Glutamatergic neuron (in vitro differentiated cells): ENCODE data around the gene XRN2. TPM values are rescaled to one million over a fixed set of nuclear protein-coding genes. Genes with fewer than 3 reads are reported as not detected.
"Not testable (repeated sequence)": the region's sequence is repeated elsewhere in the genome, so short reads cannot be mapped to it uniquely, and the experiment has no call there.

ENCODE experiments used
- DNase-seq: peaks from one replicate; pipeline ENCODE4 v3.0.0; 2022
- H3K27ac Mint-ChIP-seq: one replicate; pipeline ENCODE4 v1.8.0; 2020; ENCODE audit warnings: mild to moderate bottlenecking, mixed read lengths, inconsistent platforms; ENCODE audit not compliant: unreplicated experiment
- H3K27me3 Mint-ChIP-seq: one replicate; pipeline ENCODE4 v1.8.0; 2020; ENCODE audit warnings: mild to moderate bottlenecking, moderate library complexity, mixed read lengths, inconsistent platforms; ENCODE audit not compliant: unreplicated experiment
- H3K36me3 Mint-ChIP-seq: one replicate; pipeline ENCODE4 v1.8.0; 2020; ENCODE audit warnings: mild to moderate bottlenecking, mixed read lengths, inconsistent platforms; ENCODE audit not compliant: unreplicated experiment
- H3K4me1 Mint-ChIP-seq: one replicate; pipeline ENCODE4 v1.8.0; 2020; ENCODE audit warnings: mild to moderate bottlenecking, low read depth, mixed read lengths, inconsistent platforms; ENCODE audit not compliant: unreplicated experiment
- H3K4me3 Mint-ChIP-seq: one replicate; pipeline ENCODE4 v1.8.0; 2020; ENCODE audit warnings: mild to moderate bottlenecking, mixed read lengths, inconsistent platforms; ENCODE audit not compliant: unreplicated experiment
- H3K9me3 Mint-ChIP-seq: one replicate; pipeline ENCODE4 v1.8.0; 2020; ENCODE audit warnings: mild to moderate bottlenecking, moderate library complexity, mixed read lengths, inconsistent platforms; ENCODE audit not compliant: unreplicated experiment
- total RNA-seq: library from RNA; stranded (reverse); fragmentation: NEBNext Ultra II Directional; extraction: Animal tissue kit (Norgen Biotek cat#: 25700); gene quantifications from one replicate; pipeline ENCODE4 v1.2.1, GENCODE V29; 2021; ENCODE audit not compliant: unreplicated experiment
- TF ChIP-seq, protein P1 (sequence below): fragments of 200-600 bp; sonication (generic); IDR thresholded peaks from one replicate; pipeline ENCODE4 v1.5.0; 2021; ENCODE audit not compliant: partially characterized antibody, unreplicated experiment

The XRN2 gene
- total RNA-seq, 1 donor from 2014 or later: 86.2 TPM

DNA sequence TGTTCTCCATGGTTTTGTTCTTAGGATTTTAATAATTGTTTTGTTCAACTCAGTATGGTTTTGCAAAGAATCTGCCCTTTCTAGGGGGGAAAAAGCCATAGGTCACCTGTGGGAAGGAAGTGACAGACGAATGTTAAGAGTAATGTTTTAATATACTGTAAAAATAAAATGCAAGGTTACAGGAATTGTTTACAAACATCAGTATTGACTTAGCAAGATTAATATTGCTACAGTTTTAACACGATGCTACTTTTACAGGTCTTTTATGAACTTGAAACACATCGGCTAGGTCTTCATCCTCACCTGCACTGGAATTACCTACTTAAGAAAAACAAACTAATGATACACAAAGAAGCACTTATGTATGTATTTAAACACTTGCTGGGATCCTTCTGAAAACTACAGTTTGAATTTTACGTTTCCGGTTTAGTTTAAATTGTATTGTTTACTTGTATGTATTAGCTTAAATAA, 95.9 kb downstream of the XRN2 start:
- Mint-ChIP-seq H3K27ac (no peak overlapping the region), H3K36me3 (no peaks in the 10 kb centered on the region), H3K4me3 (no peak overlapping the region), H3K4me1 (no peaks in the 10 kb centered on the region), H3K27me3 (peaks cover 17% of the 10 kb centered on the region), H3K9me3 (peaks cover 7% of the 10 kb centered on the region)
- DNase-seq: no peak
- TF ChIP-seq, protein P1, sequence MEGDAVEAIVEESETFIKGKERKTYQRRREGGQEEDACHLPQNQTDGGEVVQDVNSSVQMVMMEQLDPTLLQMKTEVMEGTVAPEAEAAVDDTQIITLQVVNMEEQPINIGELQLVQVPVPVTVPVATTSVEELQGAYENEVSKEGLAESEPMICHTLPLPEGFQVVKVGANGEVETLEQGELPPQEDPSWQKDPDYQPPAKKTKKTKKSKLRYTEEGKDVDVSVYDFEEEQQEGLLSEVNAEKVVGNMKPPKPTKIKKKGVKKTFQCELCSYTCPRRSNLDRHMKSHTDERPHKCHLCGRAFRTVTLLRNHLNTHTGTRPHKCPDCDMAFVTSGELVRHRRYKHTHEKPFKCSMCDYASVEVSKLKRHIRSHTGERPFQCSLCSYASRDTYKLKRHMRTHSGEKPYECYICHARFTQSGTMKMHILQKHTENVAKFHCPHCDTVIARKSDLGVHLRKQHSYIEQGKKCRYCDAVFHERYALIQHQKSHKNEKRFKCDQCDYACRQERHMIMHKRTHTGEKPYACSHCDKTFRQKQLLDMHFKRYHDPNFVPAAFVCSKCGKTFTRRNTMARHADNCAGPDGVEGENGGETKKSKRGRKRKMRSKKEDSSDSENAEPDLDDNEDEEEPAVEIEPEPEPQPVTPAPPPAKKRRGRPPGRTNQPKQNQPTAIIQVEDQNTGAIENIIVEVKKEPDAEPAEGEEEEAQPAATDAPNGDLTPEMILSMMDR: no peak

DNA sequence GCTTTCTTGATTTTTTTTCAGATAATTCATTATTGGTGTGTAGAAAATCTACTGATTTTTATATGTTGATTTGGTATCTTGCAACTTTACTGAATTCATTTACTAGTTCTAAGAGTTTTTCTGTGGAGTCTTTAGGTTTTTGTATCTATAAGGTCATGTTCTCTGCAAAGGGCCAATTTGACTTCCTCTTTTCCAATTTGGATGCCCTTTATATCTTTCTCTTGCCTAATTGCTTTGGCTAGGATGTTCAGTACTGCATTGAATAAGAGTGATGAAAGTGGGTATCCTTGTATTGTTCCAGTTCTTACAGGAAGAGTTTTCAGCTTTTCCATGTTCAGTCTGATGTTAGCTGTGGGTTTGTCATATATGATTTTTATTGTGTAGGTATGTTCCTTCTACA, 108.6 kb downstream of the XRN2 start:
- no peaks in the 10 kb centered on the region for H3K27me3 Mint-ChIP-seq
- H3K36me3 Mint-ChIP-seq: peaks cover 9% of the 10 kb centered on the region
- TF ChIP-seq, protein P1: no peak
- DNase-seq: no peak
- H3K4me1 Mint-ChIP-seq: no peaks in the 10 kb centered on the region
- peaks cover 3% of the 10 kb centered on the region for H3K9me3 Mint-ChIP-seq
- H3K4me3 Mint-ChIP-seq: no peak overlapping the region
- no peak overlapping the region for H3K27ac Mint-ChIP-seq

DNA sequence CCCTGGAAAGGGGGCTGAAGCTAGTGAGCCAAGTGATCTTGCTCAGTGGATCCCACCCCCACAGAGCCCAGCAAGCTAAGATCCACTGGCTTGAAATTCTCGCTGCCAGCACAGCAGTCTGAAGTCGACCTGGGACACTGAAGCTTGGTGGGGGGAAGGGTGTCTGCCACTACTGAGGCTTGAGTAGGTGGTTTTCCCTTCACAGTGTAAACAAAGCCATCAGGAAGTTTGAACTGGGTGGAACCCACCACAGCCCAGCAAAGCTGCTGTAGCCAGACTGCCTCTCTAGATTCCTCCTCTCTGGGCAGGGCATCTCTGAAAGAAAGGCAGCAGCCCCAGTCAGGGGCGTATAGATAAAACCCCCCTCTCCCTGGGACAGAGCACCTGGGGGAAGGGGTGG, 110.9 kb downstream of the XRN2 start:
- not testable (repeated sequence) for H3K36me3 Mint-ChIP-seq, H3K27me3 Mint-ChIP-seq, H3K27ac Mint-ChIP-seq, H3K4me3 Mint-ChIP-seq, DNase-seq, H3K4me1 Mint-ChIP-seq, H3K9me3 Mint-ChIP-seq

DNA sequence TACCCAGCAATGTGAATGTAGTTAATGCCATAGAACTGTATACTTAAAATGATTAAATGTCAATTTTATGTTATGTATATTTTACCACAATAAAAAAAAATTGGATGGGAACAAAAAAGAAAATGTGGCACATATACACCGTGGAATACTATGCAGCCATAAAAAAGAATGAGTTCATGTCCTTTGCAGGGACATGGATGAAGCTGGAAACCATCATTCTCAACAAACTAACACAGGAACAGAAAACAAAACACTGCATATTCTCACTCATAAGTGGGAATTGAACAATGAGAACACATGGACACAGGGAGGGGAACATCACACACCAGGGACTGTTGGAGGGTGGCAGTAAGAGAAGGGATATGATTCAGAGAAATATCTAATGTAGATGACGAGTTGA, 116.0 kb downstream of the XRN2 start:
- not testable (repeated sequence) for H3K27me3 Mint-ChIP-seq, H3K27ac Mint-ChIP-seq, H3K4me3 Mint-ChIP-seq, DNase-seq, H3K9me3 Mint-ChIP-seq, H3K4me1 Mint-ChIP-seq, H3K36me3 Mint-ChIP-seq

DNA sequence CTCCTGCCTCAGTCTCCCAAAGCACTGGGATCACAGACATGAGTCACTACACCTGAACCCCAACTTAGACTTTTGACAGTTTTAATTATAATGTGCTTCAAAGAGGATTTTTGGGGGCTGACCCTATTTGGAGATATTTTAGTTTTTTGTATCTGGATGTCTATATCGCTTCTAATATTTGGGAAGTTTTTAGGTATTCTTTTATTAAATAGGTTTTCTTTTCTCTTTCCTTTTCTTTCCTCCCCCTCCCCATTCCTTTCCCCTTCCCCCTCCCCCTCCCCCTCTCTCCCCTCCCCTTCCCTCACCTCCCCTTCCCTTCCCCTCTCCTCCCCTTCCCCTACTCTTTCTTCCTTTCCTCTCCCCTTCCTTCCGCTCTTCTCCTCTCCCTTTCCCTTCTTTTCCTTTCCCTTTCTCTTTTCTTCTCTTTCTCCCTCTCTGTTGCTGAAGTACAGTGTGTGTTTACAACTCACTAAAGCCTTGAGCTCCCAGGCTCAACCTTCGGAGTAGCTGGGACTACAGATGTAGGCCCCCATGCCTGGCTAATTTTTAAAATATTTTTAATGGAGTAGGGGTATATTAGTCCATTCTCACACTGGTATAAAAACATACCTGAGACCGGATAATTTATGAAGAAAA, 118.6 kb downstream of the XRN2 start:
- Mint-ChIP-seq H3K36me3 (peaks cover 29% of the 10 kb centered on the region), H3K9me3 (peaks cover 19% of the 10 kb centered on the region), H3K4me1 (no peaks in the 10 kb centered on the region), H3K27me3 (peaks cover 11% of the 10 kb centered on the region), H3K27ac (no peak overlapping the region), H3K4me3 (no peak overlapping the region)
- TF ChIP-seq, protein P1: no peak
- DNase-seq: no peak

DNA sequence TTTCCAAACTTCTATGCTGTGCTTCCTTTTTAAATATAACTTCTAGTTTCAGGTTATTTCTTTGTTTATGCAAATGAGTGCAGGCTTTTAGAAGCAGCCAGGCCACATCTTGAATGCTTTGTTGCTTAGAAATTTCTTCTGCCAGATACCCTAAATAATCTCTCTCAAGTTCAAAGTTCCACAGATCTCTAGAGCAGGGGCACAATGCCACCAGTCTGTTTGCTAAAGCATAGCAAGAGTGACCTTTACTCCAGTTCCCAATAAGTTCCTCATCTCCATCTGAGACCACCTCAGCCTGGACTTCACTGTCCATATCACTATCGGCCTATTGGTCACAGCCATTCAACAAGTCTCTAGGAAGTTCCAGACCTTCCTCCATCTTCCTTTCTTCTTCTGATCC, 120.6 kb downstream of the XRN2 start:
- H3K4me1 Mint-ChIP-seq, H3K27ac Mint-ChIP-seq, H3K4me3 Mint-ChIP-seq, DNase-seq: not testable (repeated sequence)
- Mint-ChIP-seq H3K27me3 (peaks cover 11% of the 10 kb centered on the region), H3K36me3 (peaks cover 30% of the 10 kb centered on the region), H3K9me3 (peaks cover 19% of the 10 kb centered on the region)
